Measurements from ENCODE around the gene TSC1.

DNA sequence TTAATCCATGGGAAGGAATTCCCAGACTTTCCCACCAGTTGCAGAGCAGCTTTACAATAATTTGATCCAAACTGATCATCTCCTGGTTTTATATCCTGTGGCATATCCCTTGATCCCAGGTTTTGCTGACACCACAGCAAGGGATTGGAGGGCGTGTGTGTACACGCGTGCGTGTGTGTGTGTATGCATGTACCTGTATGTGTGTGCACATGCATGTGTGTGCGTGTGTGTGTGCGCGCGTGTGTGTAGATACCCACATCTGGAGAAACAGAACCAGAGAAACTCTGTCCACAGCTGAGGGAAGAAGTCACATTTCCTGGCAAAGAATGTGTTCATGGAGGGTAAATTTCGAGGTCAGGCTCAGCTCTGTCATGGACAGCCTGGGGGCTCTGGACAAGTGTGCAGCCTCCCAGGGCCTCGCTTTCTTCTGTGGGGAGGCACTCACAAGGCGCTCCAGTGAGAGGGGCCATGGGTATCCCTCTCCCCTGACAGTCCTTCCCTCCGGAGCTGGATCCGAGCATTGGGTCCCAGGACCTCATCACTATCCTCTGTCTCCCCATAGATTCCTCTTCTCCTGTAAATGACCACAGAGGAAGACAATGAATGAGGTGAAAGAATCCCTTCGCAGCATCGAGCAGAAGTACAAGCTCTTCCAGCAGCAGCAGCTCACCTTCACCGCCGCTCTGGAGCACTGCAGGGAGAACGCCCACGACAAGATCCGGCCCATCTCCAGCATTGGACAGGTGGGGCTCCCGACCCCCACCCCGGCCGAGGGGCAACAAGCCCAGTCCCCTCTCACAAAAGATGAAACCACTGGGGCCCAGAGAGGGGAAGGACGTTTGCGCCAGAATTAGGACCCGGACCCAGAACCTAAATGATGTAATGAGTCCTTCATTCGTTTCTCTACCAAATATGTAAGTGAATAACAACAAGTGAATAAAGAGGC, 60.8 kb downstream of the TSC1 start:
- TF ChIP-seq CTCF (IDR thresholded peaks at IDR 0.05), result no peak
- TF ChIP-seq POLR2A (IDR thresholded peaks at IDR 0.05), result no peak

Data from uterus (tissue), 2 donors.